ENCODE measurements around the gene RTN4RL1.

- TF ChIP-seq POLR2A (IDR thresholded peaks at IDR 0.05) (no peak), CTCF (IDR thresholded peaks at IDR 0.05) (no peak)
Measured at GRCh38 chr17:1946021-1946932, 78.9 kb downstream of the RTN4RL1 start.
